MM.1S (cell line): ENCODE data around the gene GPRIN3.

Experiments
- EZH2 ChIP-seq: fragments of 300-600 bp; sonication (generic); optimal IDR thresholded peaks from 2 replicates; pipeline ENCODE3; 2017; ENCODE audit warnings: low read depth, mild to moderate bottlenecking, antibody characterized with exemption, low read length, mixed read lengths
- EZH2phosphoT487 ChIP-seq: fragments of 300-600 bp; sonication (generic); IDR thresholded peaks from 2 replicates; pipeline ENCODE4 v1.6.1; 2018; ENCODE audit warnings: antibody characterized with exemption, low read length
- TF ChIP-seq, protein P1 (sequence below): fragments of 300-600 bp; sonication (generic); IDR thresholded peaks from 2 replicates; pipeline ENCODE4 v1.5.1; 2016; ENCODE audit warnings: antibody characterized with exemption, low read length, mixed read lengths

DNA sequence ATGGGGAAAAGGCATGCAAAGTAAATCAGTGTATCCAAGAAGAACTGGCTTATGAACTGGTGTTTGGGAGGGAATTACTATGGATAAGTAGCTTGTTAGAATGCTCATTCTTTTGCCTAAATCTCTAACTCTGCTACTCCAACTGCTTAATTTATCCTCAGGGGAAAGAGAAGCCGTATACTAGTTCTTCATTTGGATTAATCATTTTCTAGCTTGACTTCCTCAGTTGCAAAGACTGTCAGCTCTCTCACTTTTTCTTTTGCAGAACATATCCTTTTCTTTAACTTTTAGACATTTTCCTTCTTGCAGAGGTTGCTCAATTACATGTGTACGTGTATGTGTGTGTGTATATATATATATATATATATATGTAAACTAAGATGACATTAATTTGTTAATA lies 21.9 kb downstream of the GPRIN3 start:
- TF ChIP-seq, protein P1, sequence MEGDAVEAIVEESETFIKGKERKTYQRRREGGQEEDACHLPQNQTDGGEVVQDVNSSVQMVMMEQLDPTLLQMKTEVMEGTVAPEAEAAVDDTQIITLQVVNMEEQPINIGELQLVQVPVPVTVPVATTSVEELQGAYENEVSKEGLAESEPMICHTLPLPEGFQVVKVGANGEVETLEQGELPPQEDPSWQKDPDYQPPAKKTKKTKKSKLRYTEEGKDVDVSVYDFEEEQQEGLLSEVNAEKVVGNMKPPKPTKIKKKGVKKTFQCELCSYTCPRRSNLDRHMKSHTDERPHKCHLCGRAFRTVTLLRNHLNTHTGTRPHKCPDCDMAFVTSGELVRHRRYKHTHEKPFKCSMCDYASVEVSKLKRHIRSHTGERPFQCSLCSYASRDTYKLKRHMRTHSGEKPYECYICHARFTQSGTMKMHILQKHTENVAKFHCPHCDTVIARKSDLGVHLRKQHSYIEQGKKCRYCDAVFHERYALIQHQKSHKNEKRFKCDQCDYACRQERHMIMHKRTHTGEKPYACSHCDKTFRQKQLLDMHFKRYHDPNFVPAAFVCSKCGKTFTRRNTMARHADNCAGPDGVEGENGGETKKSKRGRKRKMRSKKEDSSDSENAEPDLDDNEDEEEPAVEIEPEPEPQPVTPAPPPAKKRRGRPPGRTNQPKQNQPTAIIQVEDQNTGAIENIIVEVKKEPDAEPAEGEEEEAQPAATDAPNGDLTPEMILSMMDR = no peak
- TF ChIP-seq EZH2 (no peak), EZH2phosphoT487 (no peak)
